Cardiac muscle cell (in vitro differentiated cells and primary cell): Measurements from ENCODE around the gene DDX60. TPM values are rescaled to one million over a fixed set of nuclear protein-coding genes. Genes with fewer than 3 reads are reported as not detected.
"Not testable (repeated sequence)": the region's sequence is repeated elsewhere in the genome, so short reads cannot be mapped to it uniquely, and the experiment has no call there.

ENCODE experiments used
- DNase-seq, 2 donors: peaks; one replicate each; pipeline versions ENCODE4 v3.0.0 to v3.0.0-alpha.2; 2010 to 2017; ENCODE audit warnings: low read depth in 1 of 2, low spot score in 1 of 2
- H3K27ac ChIP-seq: fragments of 200-600 bp; sonication (generic); 2 replicates; pipeline ENCODE4 v1.5.1; 2016
- H3K27me3 ChIP-seq: fragments of 200-600 bp; sonication (generic); 2 replicates; pipeline ENCODE4 v1.6.0; 2016; ENCODE audit warnings: control low read depth
- H3K36me3 ChIP-seq: fragments of 200-600 bp; sonication (generic); 2 replicates; pipeline ENCODE4 v1.5.1; 2016; ENCODE audit warnings: control low read depth
- H3K4me1 ChIP-seq: fragments of 200-600 bp; sonication (generic); 2 replicates; pipeline ENCODE4 v1.8.1; 2017; ENCODE audit warnings: low read depth, mild to moderate bottlenecking, mixed run types
- H3K4me3 ChIP-seq: fragments of 200-600 bp; sonication (generic); 2 replicates; pipeline ENCODE4 v1.5.1; 2016; ENCODE audit warnings: mild to moderate bottlenecking
- H3K9me3 ChIP-seq: fragments of 200-600 bp; sonication (generic); 2 replicates; pipeline ENCODE4 v1.5.1; 2017; ENCODE audit warnings: low read depth, mild to moderate bottlenecking, control low read depth
- CTCF ChIP-seq: IDR thresholded peaks from 2 replicates; pipeline ENCODE4 v1.5.1; 2012; ENCODE audit warnings: low read depth, mild to moderate bottlenecking, low read length
- polyA plus RNA-seq: library from polyadenylated mRNA; unstranded; fragments of >200 nt; fragmentation: Nextera tagmentation; extraction: Ambion mirVana; gene quantifications from 2 replicates; pipeline ENCODE4 v1.2.1, GENCODE V29; 2016
- total RNA-seq: library from RNA; depleted of rRNA; stranded (reverse); fragments of >200 nt; gene quantifications from 2 replicates; pipeline ENCODE4 v1.2.3, GENCODE V29; 2016

The DDX60 gene
- total and polyA plus RNA-seq, 2 experiments from 2014 or later = 1.8 to 4.8 TPM

- no peaks in the 10 kb centered on the region for H3K36me3 ChIP-seq
- H3K27me3 ChIP-seq = no peaks in the 10 kb centered on the region
- no peaks in the 10 kb centered on the region for H3K4me1 ChIP-seq
- H3K4me3 ChIP-seq = no peak overlapping the region
- DNase-seq = no peak
- no peak for TF ChIP-seq CTCF
- no peaks in the 10 kb centered on the region for H3K9me3 ChIP-seq
- no peak overlapping the region for H3K27ac ChIP-seq
Measured at GRCh38 chr4:168293386-168293975, 25.1 kb downstream of the DDX60 start.

- Histone ChIP-seq H3K36me3 (no peaks in the 10 kb centered on the region), H3K4me1 (no peaks in the 10 kb centered on the region), H3K27me3 (no peaks in the 10 kb centered on the region), H3K4me3 (no peak overlapping the region), H3K27ac (no peak overlapping the region), H3K9me3 (no peaks in the 10 kb centered on the region)
- no peak for DNase-seq
- TF ChIP-seq CTCF = no peak
Measured at GRCh38 chr4:168291242-168291641, 27.3 kb downstream of the DDX60 start.

GRCh38 chr4:168285850-168286249 lies 32.7 kb downstream of the DDX60 start:
- H3K27ac ChIP-seq, H3K9me3 ChIP-seq, DNase-seq, H3K4me1 ChIP-seq, H3K36me3 ChIP-seq, H3K4me3 ChIP-seq, H3K27me3 ChIP-seq: not testable (repeated sequence)

GRCh38 chr4:168279556-168279955 lies 39.0 kb downstream of the DDX60 start:
- H3K9me3 ChIP-seq = no peaks in the 10 kb centered on the region
- no peak for TF ChIP-seq CTCF
- no peak overlapping the region for H3K4me3 ChIP-seq
- no peaks in the 10 kb centered on the region for H3K4me1 ChIP-seq
- H3K36me3 ChIP-seq = no peaks in the 10 kb centered on the region
- H3K27ac ChIP-seq = no peak overlapping the region
- DNase-seq = no peak
- H3K27me3 ChIP-seq = no peaks in the 10 kb centered on the region

- DNase-seq = no peak
- H3K36me3 ChIP-seq = no peaks in the 10 kb centered on the region
- H3K9me3 ChIP-seq = no peaks in the 10 kb centered on the region
- no peak overlapping the region for H3K4me3 ChIP-seq
- no peaks in the 10 kb centered on the region for H3K27me3 ChIP-seq
- no peaks in the 10 kb centered on the region for H3K4me1 ChIP-seq
- TF ChIP-seq CTCF = no peak
- no peak overlapping the region for H3K27ac ChIP-seq
Measured at GRCh38 chr4:168275836-168276235, 42.7 kb downstream of the DDX60 start.

GRCh38 chr4:168274871-168275270 lies 43.7 kb downstream of the DDX60 start:
- H3K9me3 ChIP-seq = no peaks in the 10 kb centered on the region
- DNase-seq = no peak
- no peaks in the 10 kb centered on the region for H3K27me3 ChIP-seq
- TF ChIP-seq CTCF = no peak
- no peaks in the 10 kb centered on the region for H3K4me1 ChIP-seq
- no peaks in the 10 kb centered on the region for H3K36me3 ChIP-seq
- no peak overlapping the region for H3K4me3 ChIP-seq
- no peak overlapping the region for H3K27ac ChIP-seq
